Esophagus squamous epithelium (tissue), 5 donors: Measurements from ENCODE around the gene HOXB5. TPM values are rescaled to one million over a fixed set of nuclear protein-coding genes. Genes with fewer than 3 reads are reported as not detected.

Experiments used
- DNase-seq: peaks from one replicate; lab custom pipeline; 2025; lab: John Stamatoyannopoulos, UW
- H3K27ac ChIP-seq, 4 donors: fragments of 200-600 bp; sonication (generic); one replicate each; pipeline ENCODE4 v1.5.1; 2016 to 2019; ENCODE audit warnings: mild to moderate bottlenecking in 1 of 4
- H3K27me3 ChIP-seq, 4 donors: fragments of 200-600 bp; sonication (generic); 1 replicate in 3 of 4; 2 replicates in 1 of 4; pipeline versions ENCODE4 v1.5.1 to v1.6.0; 2017 to 2021; ENCODE audit warnings: antibody characterized with exemption in 1 of 4
- H3K36me3 ChIP-seq, 3 donors: fragments of 200-600 bp; sonication (generic); one replicate each; pipeline ENCODE4 v1.5.1; 2016 to 2019
- H3K4me1 ChIP-seq, 3 donors: fragments of 200-600 bp; sonication (generic); one replicate each; pipeline ENCODE4 v1.5.1; 2017 to 2019
- H3K4me3 ChIP-seq, 4 donors: fragments of 200-600 bp; sonication (generic); 1 replicate in 3 of 4; 2 replicates in 1 of 4; pipeline ENCODE4 v1.5.1; 2016 to 2019; ENCODE audit warnings: mild to moderate bottlenecking in 2 of 4, moderate library complexity in 1 of 4
- H3K9me3 ChIP-seq, 3 donors: fragments of 200-600 bp; sonication (generic); one replicate each; pipeline ENCODE4 v1.5.1; 2016 to 2019
- POLR2A ChIP-seq, 4 donors: fragments of 450-650 bp; IDR thresholded peaks; one replicate each; pipeline ENCODE4 v1.6.1; 2017; ENCODE audit warnings: antibody characterized with exemption in 4 of 4, mild to moderate bottlenecking in 4 of 4, moderate library complexity in 3 of 4
- WGBS, 2 donors: methylation state at CpG; one replicate each; pipeline ENCODE4 v1.1.5; 2018; 5-methylcytosine and 5-hydroxymethylcytosine counted together
- intact Hi-C: fragments of 100-400 bp; cut with DNase I; formaldehyde crosslinking; loops from one replicate; pipeline ENCODE4 v1.15.0; 2022
- total RNA-seq, 4 donors: library from RNA; depleted of rRNA; stranded (reverse); fragments of >200 nt; gene quantifications; one replicate each; pipeline ENCODE4 v1.1.0, GENCODE V29; 2016
- TF ChIP-seq, protein P1 (sequence below), 6 experiments: fragments of 450-650 bp in 4 of 6; fragments of 200-600 bp in 2 of 6; sonication (generic) in 2 of 6; IDR thresholded peaks; one replicate each; pipeline ENCODE4 v1.5.1; 2016 to 2019; ENCODE audit warnings: antibody characterized with exemption in 6 of 6, mild to moderate bottlenecking in 4 of 6, moderate library complexity in 4 of 6
- donor health status: DM: yes; HTN: yes; CAD: no.

HOXB5 gene
- total RNA-seq, 4 donors from 2014 or later: not detected

DNA sequence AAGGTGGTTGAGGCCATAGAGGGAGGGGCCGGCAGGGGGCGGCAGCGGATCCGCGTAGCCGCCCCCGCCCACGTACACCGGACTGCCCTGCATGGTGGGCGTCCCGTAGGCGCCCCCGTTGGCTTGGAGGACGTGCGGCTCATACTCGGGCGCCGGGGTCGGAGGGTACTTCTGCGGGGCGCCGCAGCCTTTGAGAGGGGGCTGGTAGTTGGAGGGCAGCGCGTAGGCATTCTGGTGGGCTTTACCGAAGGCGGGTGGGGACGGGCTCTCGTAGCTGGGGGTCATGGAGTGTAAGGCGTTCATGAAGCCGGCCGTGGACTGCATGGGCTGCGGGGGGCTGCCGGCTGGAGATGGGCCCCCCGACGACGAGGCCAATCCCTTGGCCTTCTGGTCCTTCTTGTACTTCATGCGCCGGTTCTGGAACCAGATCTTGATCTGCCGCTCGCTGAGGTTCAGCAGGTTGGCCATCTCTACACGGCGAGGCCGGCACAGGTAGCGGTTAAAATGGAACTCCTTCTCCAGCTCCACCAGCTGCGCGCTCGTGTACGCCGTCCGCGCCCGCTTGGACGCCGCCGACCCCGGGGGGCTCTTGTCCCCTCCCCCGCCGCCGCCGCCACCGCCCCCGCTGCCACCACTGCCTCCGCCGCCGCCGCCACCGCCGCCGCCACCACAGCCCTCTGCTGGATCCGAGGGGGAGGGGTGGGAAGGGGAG, 42.9 kb downstream of the HOXB5 start:
- no peak for TF ChIP-seq POLR2A (IDR thresholded peaks at IDR 0.05)
- TF ChIP-seq, protein P1, sequence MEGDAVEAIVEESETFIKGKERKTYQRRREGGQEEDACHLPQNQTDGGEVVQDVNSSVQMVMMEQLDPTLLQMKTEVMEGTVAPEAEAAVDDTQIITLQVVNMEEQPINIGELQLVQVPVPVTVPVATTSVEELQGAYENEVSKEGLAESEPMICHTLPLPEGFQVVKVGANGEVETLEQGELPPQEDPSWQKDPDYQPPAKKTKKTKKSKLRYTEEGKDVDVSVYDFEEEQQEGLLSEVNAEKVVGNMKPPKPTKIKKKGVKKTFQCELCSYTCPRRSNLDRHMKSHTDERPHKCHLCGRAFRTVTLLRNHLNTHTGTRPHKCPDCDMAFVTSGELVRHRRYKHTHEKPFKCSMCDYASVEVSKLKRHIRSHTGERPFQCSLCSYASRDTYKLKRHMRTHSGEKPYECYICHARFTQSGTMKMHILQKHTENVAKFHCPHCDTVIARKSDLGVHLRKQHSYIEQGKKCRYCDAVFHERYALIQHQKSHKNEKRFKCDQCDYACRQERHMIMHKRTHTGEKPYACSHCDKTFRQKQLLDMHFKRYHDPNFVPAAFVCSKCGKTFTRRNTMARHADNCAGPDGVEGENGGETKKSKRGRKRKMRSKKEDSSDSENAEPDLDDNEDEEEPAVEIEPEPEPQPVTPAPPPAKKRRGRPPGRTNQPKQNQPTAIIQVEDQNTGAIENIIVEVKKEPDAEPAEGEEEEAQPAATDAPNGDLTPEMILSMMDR (IDR thresholded peaks at IDR 0.05): peak in 3 of 6 experiments; percentile 12 to 39 (median 15)
- 45 to 79% methylated on average over 19 to 23 of the region's 70 CpGs for WGBS, 2 donors
- no peak for DNase-seq
- H3K9me3 ChIP-seq: no peaks in the 10 kb centered on the region
- H3K27me3 ChIP-seq: peaks cover 0 to 75% (median 0%) of the 10 kb centered on the region in 4 donors
- H3K4me3 ChIP-seq: peak overlapping the region; percentile 13 to 44 (median 22)
- intact Hi-C loops: no loop called here
- H3K4me1 ChIP-seq: peaks cover 3 to 100% (median 54%) of the 10 kb centered on the region in 3 donors
- H3K36me3 ChIP-seq: peaks cover 0 to 25% (median 6%) of the 10 kb centered on the region in 3 donors
- peak overlapping the region; percentile 86 to 95 (median 92) for H3K27ac ChIP-seq

DNA sequence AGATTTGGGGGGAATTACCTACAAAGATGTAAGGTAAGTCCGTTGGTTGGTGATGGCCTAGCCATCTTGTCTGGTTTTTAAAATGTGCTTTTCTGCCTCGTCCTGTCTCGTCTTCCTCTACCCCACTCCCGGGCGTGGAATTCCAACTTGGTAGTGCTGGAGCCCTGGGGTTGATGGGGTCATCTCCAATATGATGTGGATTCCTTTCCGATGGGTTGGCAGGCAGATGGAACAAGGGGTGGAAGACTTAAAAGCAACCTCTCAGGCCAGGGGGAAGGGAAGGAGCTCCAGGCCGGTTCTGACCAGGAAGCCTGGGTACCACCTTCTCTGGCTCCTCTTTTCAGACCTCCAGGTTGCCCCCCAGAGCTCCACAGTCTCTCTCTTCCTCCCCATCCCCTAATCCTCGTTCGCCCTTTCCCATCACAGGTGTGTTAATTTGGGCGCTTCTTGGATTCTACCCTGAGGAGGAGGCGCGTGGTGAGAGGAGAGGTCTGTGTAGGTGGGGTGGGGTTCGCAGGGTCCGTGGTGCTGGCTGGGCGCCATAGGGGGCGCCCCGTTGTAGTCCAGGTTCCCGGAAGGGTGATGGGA, 43.6 kb downstream of the HOXB5 start:
- peak overlapping the region; percentile 86 to 95 (median 92) for H3K27ac ChIP-seq
- H3K27me3 ChIP-seq: peaks cover 0 to 76% (median 0%) of the 10 kb centered on the region in 4 donors
- intact Hi-C loops: no loop called here
- WGBS, 2 donors: 59 to 70% methylated on average over 11 to 12 of the region's 18 CpGs
- TF ChIP-seq, protein P1 (IDR thresholded peaks at IDR 0.05): no peak
- no peaks in the 10 kb centered on the region for H3K9me3 ChIP-seq
- H3K36me3 ChIP-seq: peaks cover 0 to 25% (median 6%) of the 10 kb centered on the region in 3 donors
- DNase-seq: no peak
- H3K4me1 ChIP-seq: peaks cover 3 to 100% (median 59%) of the 10 kb centered on the region in 3 donors
- H3K4me3 ChIP-seq: peak overlapping the region; percentile 13 to 44 (median 22)

DNA sequence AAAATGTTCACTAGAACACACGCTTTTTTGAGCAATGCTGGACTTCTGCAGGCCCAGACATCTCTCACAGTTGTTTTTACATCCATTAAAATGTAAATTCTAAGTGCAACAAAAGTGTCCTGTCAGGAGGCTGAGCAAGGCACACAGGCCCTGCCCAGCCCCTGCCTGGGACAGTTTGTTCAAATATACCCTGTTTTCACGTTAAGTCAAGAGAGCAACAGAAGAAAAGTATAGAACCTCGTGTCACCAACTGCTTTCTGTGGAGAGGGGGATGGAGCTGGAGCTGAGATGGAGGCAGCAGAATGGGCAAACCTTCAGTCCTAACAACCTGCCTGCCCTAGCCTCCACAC, 44.3 kb downstream of the HOXB5 start:
- peak overlapping the region; percentile 35 to 95 (median 92) for H3K27ac ChIP-seq

DNA sequence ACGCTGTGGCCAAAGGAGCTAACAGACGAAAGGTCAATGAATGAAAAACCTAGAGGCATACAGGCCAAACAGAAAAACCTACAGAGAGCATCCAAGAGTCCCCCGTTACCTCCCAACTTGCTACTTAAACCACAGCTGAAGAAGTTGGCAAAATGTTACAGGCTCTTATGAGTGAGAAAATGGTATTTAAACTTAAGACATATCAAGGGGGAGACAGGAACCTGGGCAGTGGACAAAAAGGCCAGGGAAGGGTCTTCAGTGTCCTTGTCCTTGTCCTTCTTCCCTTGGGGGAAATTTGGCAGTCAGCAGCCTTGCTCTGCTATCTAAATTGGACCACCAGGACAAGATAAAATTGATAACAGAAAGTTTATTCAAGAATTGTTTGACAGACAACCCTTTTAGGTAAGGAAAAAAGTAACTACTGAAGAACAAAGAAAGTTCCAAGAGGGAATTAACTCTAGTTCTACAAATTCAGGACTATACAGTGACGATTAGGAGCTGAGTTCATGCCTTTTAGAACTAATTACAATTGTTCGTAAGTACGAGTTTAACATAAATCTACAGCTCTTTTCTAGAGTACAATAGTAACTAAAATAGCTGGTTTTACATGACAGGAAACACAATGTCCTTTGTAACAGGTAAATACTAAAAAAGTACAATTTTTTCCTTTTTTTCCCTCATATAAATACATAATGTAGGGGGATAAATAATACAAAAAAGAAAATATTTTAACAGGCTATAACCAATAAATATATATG, 44.9 kb downstream of the HOXB5 start:
- peaks cover 0 to 76% (median 0%) of the 10 kb centered on the region in 4 donors for H3K27me3 ChIP-seq
- intact Hi-C loops: no loop called here
- H3K4me3 ChIP-seq: peak overlapping the region in 2 of 4 donors; percentile 31 to 56
- H3K9me3 ChIP-seq: no peaks in the 10 kb centered on the region
- H3K36me3 ChIP-seq: peaks cover 0 to 25% (median 6%) of the 10 kb centered on the region in 3 donors
- H3K4me1 ChIP-seq: peaks cover 7 to 93% (median 56%) of the 10 kb centered on the region in 3 donors
- 41 to 47% methylated on average over 4 to 6 of the region's 6 CpGs for WGBS, 2 donors
- no peak for DNase-seq
- no peak for TF ChIP-seq POLR2A (IDR thresholded peaks at IDR 0.05)
- TF ChIP-seq, protein P1 (IDR thresholded peaks at IDR 0.05): no peak
- H3K27ac ChIP-seq: peak overlapping the region; percentile 74 to 95 (median 92)

More for the DNA sequence above, 44.3 kb downstream of the HOXB5 start:
- Histone ChIP-seq H3K36me3 (peaks cover 0 to 25% (median 6%) of the 10 kb centered on the region in 3 donors), H3K4me3 (no peak overlapping the region), H3K4me1 (peaks cover 7 to 99% (median 59%) of the 10 kb centered on the region in 3 donors), H3K27me3 (peaks cover 0 to 76% (median 0%) of the 10 kb centered on the region in 4 donors), H3K9me3 (no peaks in the 10 kb centered on the region)
- 47 to 51% methylated on average over 3 of the region's 3 CpGs for WGBS, 2 donors
- no peak for DNase-seq
- TF ChIP-seq POLR2A (IDR thresholded peaks at IDR 0.05): no peak
- TF ChIP-seq, protein P1 (IDR thresholded peaks at IDR 0.05): no peak
- intact Hi-C loops: no loop called here
